ENCODE data around the gene GNA12. TPM values are rescaled to one million over a fixed set of nuclear protein-coding genes. Genes with fewer than 3 reads are reported as not detected.
A peak's percentile ranks its signal among the peaks of the same experiment; 100 is the strongest.

GNA12 gene
- total and polyA plus RNA-seq, 9 of the 15 experiments (the other 6 are each of a cell fraction or from before 2014, with no cell fraction given): 0.65 to 32.7 (median 9.6) TPM

DNA sequence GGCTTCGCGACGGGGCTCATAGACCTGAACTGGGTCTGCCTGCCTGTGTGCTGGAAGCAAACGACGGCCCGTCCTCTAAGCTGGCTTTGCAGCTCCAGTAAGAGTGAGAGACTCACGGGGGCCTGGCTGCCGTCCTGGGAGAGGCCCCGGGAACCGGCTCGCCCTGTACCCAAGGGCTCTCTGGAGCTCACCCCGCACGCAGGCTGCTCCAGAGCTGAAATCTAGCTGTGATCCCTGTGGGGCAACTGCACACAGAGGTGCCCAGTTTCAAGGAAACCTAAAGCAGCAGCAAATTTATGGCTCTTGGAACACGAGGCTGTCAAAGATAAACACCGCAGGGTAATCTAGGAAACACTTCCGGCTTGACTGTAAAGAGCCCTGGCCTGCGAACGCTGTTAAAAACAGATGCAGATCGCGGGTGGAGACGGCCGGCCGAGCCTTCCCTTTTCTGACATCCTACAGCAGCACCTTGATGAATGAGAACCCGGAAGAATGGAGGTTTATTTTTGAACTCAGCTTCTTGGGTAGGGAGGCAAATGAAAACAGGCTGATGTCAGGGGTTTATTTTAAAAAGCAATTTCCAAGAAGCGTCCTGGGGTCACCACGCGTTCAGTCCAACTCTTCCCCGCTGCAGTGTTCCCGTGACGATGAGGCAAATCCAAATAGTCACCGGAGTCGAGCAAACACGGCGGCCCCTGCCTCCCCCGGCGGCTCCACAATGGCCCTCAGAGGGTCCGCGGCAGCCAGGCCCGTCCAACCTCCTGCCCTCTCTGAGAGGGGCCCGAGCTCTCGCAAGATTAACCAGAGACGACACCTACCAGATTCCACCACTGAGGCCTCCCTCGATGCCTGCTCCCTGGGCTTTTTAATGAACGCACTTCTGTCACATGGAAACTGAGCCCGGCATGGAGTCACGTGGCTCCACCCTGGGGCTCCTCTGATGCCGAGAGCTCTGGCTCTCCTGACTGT is 126.5 kb downstream of the GNA12 start (continued):
- TF ChIP-seq RBBP5 (IDR thresholded peaks at IDR 0.05; ENCODE audit: borderline replicate concordance, insufficient read depth, low read length, poor library complexity, severe bottlenecking) (peak; percentile 77), ZNF197 (CRISPR knock-in tag; IDR thresholded peaks at IDR 0.05; ENCODE audit: low read depth) (0 out of 2 replicates have a peak, but pooled peaks have one; percentile 63), TFE3 (CRISPR knock-in tag; IDR thresholded peaks at IDR 0.05) (peak; percentile 34; the same call in 1 of the 2 replicates), OTX1 (CRISPR knock-in tag; IDR thresholded peaks at IDR 0.05) (no peak), MEIS2 (IDR thresholded peaks at IDR 0.05; ENCODE audit: partially characterized antibody) (peak; percentile 96), ZNF384 (IDR thresholded peaks at IDR 0.05; ENCODE audit: low read depth, low read length) (no peak), ZNF766 (CRISPR knock-in tag; conservative IDR thresholded peaks at IDR 0.05) (peak; percentile 97), ZBTB26 (CRISPR knock-in tag; IDR thresholded peaks at IDR 0.05) (0 out of 2 replicates have a peak, but pooled peaks have one; percentile 5), BCLAF1 (IDR thresholded peaks at IDR 0.05; ENCODE audit: borderline replicate concordance in 1 of 2, control insufficient read depth in 1 of 2, low read depth in 2 of 2, low read length in 1 of 2) (no peak)
- TF ChIP-seq, protein P1, sequence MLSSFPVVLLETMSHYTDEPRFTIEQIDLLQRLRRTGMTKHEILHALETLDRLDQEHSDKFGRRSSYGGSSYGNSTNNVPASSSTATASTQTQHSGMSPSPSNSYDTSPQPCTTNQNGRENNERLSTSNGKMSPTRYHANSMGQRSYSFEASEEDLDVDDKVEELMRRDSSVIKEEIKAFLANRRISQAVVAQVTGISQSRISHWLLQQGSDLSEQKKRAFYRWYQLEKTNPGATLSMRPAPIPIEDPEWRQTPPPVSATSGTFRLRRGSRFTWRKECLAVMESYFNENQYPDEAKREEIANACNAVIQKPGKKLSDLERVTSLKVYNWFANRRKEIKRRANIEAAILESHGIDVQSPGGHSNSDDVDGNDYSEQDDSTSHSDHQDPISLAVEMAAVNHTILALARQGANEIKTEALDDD (IDR thresholded peaks at IDR 0.05): no peak
- TF ChIP-seq, protein P2, sequence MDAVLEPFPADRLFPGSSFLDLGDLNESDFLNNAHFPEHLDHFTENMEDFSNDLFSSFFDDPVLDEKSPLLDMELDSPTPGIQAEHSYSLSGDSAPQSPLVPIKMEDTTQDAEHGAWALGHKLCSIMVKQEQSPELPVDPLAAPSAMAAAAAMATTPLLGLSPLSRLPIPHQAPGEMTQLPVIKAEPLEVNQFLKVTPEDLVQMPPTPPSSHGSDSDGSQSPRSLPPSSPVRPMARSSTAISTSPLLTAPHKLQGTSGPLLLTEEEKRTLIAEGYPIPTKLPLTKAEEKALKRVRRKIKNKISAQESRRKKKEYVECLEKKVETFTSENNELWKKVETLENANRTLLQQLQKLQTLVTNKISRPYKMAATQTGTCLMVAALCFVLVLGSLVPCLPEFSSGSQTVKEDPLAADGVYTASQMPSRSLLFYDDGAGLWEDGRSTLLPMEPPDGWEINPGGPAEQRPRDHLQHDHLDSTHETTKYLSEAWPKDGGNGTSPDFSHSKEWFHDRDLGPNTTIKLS (IDR thresholded peaks at IDR 0.05; ENCODE audit: borderline replicate concordance, low read depth): peak; percentile 41; the same call in 1 of the 2 replicates
- TF ChIP-seq, protein P3, sequence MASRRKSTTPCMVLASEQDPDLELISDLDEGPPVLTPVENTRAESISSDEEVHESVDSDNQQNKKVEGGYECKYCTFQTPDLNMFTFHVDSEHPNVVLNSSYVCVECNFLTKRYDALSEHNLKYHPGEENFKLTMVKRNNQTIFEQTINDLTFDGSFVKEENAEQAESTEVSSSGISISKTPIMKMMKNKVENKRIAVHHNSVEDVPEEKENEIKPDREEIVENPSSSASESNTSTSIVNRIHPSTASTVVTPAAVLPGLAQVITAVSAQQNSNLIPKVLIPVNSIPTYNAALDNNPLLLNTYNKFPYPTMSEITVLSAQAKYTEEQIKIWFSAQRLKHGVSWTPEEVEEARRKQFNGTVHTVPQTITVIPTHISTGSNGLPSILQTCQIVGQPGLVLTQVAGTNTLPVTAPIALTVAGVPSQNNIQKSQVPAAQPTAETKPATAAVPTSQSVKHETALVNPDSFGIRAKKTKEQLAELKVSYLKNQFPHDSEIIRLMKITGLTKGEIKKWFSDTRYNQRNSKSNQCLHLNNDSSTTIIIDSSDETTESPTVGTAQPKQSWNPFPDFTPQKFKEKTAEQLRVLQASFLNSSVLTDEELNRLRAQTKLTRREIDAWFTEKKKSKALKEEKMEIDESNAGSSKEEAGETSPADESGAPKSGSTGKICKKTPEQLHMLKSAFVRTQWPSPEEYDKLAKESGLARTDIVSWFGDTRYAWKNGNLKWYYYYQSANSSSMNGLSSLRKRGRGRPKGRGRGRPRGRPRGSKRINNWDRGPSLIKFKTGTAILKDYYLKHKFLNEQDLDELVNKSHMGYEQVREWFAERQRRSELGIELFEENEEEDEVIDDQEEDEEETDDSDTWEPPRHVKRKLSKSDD (conservative IDR thresholded peaks at IDR 0.05; ENCODE audit: low read length): no peak

Data from K562 (cell line).